HepG2 (cell line): ENCODE measurements around the gene PRUNE1. TPM values are rescaled to one million over a fixed set of nuclear protein-coding genes. Genes with fewer than 3 reads are reported as not detected.

Experiments
- ATF7-NPFF ChIP-seq: sonication (generic); formaldehyde crosslinking; IDR thresholded peaks from 2 replicates; pipeline ENCODE4 v1.8.1; 2023; ENCODE audit warnings: mild to moderate bottlenecking, low read depth, missing genetic modification reagents, moderate library complexity
- CEBPG ChIP-seq: IDR thresholded peaks from 2 replicates; pipeline ENCODE4 v1.6.1; 2016
- FOSL2 ChIP-seq: sonication (generic); formaldehyde crosslinking; IDR thresholded peaks from 2 replicates; pipeline ENCODE4 v1.4.0; 2020; ENCODE audit warnings: missing genetic modification reagents
- MXD4 ChIP-seq: IDR thresholded peaks from 2 replicates; pipeline ENCODE4 v1.6.1; 2016; ENCODE audit warnings: mild to moderate bottlenecking, missing biosample characterization, missing genetic modification reagents
- NFYC ChIP-seq: IDR thresholded peaks from 2 replicates; pipeline ENCODE4 v1.6.1; 2016; ENCODE audit warnings: missing genetic modification reagents, missing compliant biosample characterization
- NR1H2 ChIP-seq: sonication (generic); formaldehyde crosslinking; IDR thresholded peaks from 2 replicates; pipeline ENCODE4 v1.8.1; 2022; ENCODE audit warnings: low read depth, missing genetic modification reagents, borderline replicate concordance
- STAG1 ChIP-seq: sonication (generic); formaldehyde crosslinking; IDR thresholded peaks from 2 replicates; pipeline ENCODE4 v1.4.0; 2020; ENCODE audit warnings: missing genetic modification reagents
- TBX3 ChIP-seq: fragments of 450-650 bp; IDR thresholded peaks from 2 replicates; pipeline ENCODE4 v1.6.1; 2017; ENCODE audit warnings: antibody characterized with exemption, mild to moderate bottlenecking, inconsistent platforms, borderline replicate concordance
- XBP1 ChIP-seq: sonication (generic); formaldehyde crosslinking; IDR thresholded peaks from 2 replicates; pipeline ENCODE4 v1.5.0; 2020; ENCODE audit warnings: missing genetic modification reagents
- ZNF564 ChIP-seq: sonication (generic); formaldehyde crosslinking; IDR thresholded peaks from 2 replicates; pipeline ENCODE4 v1.8.1; 2023; ENCODE audit warnings: mild to moderate bottlenecking, missing genetic modification reagents
- ZNF570 ChIP-seq: sonication (generic); formaldehyde crosslinking; IDR thresholded peaks from 2 replicates; pipeline ENCODE4 v1.4.0; 2020; ENCODE audit warnings: mild to moderate bottlenecking, missing genetic modification reagents, borderline replicate concordance
- polyA plus RNA-seq, 8 experiments: library from polyadenylated mRNA; depleted of rRNA in 3 of 8; stranded (reverse) in 7 of 8; unstranded in 1 of 8; fragments of >200 nt; fragmentation: Illumina TruSeq in 4 of 8; extraction: Trizol in 4 of 8; gene quantifications; 2 replicates each; pipeline versions ENCODE4 v1.2.1 to v1.2.3, GENCODE V29; 2011 to 2016; ENCODE audit warnings: low read depth in 4 of 8, missing spikeins in 1 of 8, mixed read lengths in 1 of 8; ENCODE audit not compliant: insufficient read depth in 1 of 8
- total RNA-seq, 5 experiments: library from RNA; depleted of rRNA; stranded (reverse); fragments of >200 nt; fragmentation: Illumina TruSeq; extraction: Trizol; gene quantifications; 2 replicates each; pipeline ENCODE4 v1.2.3, GENCODE V29; 2016; ENCODE audit warnings: low read depth in 1 of 5
- TF ChIP-seq, protein P1 (sequence below): sonication (generic); formaldehyde crosslinking; IDR thresholded peaks from 2 replicates; pipeline ENCODE4 v1.8.0; 2022; ENCODE audit warnings: low read depth, missing genetic modification reagents
- TF ChIP-seq, protein P2 (sequence below), 2 experiments: sonication (generic) in 1 of 2; formaldehyde crosslinking in 1 of 2; IDR thresholded peaks; 2 replicates each; pipeline versions ENCODE4 v1.4.0 to v1.6.1; 2016 to 2020; ENCODE audit warnings: borderline replicate concordance in 1 of 2, low read depth in 1 of 2, mild to moderate bottlenecking in 1 of 2, missing genetic modification reagents in 1 of 2
- TF ChIP-seq, protein P3 (sequence below): sonication (generic); formaldehyde crosslinking; IDR thresholded peaks from 2 replicates; pipeline ENCODE4 v1.5.0; 2020; ENCODE audit warnings: mild to moderate bottlenecking, missing genetic modification reagents
- TF ChIP-seq, protein P4 (sequence below): sonication (generic); formaldehyde crosslinking; IDR thresholded peaks from 2 replicates; pipeline ENCODE4 v1.9.0; 2021; ENCODE audit warnings: mild to moderate bottlenecking, missing genetic modification reagents

The PRUNE1 gene
- total and polyA plus RNA-seq, 2 of the 13 experiments (the other 11 are each of a cell fraction or from before 2014, with no cell fraction given) = 19.0 to 31.9 TPM

DNA sequence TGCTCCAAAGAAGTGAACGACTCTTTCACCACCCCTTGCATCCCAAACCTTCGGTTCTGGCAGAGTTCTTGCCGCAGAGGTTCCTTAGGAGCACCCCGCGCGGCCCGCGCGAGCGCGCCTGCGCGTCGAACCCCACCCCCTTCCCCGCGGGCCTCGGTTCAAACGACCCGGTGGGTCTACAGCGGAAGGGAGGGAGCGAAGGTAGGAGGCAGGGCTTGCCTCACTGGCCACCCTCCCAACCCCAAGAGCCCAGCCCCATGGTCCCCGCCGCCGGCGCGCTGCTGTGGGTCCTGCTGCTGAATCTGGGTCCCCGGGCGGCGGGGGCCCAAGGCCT, 39.3 kb downstream of the PRUNE1 start, which contains the start of gene C1orf56 (continued):
- TF ChIP-seq ATF7-NPFF (CRISPR knock-in tag) (peak; percentile 14; the same call in 1 of the 2 replicates), TBX3 (no peak), MXD4 (CRISPR knock-in tag) (0 out of 2 replicates have a peak, but pooled peaks have one; percentile 31), STAG1 (CRISPR knock-in tag) (no peak), FOSL2 (CRISPR knock-in tag) (no peak), CEBPG (CRISPR knock-in tag) (0 out of 2 replicates have a peak, but pooled peaks have one; percentile 12), ZNF564 (CRISPR knock-in tag) (peak; percentile 71; the same call in 1 of the 2 replicates), NFYC (CRISPR knock-in tag) (no peak), XBP1 (CRISPR knock-in tag) (no peak), NR1H2 (CRISPR knock-in tag) (no peak), ZNF570 (CRISPR knock-in tag) (no peak)
- TF ChIP-seq, protein P1, sequence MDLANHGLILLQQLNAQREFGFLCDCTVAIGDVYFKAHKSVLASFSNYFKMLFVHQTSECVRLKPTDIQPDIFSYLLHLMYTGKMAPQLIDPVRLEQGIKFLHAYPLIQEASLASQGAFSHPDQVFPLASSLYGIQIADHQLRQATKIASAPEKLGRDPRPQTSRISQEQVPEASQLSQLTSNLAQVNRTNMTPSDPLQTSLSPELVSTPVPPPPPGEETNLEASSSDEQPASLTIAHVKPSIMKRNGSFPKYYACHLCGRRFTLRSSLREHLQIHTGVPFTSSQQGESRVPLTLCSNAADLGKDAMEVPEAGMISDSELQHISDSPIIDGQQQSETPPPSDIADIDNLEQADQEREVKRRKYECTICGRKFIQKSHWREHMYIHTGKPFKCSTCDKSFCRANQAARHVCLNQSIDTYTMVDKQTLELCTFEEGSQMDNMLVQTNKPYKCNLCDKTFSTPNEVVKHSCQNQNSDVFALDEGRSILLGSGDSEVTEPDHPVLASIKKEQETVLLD = no peak
- TF ChIP-seq, protein P2, sequence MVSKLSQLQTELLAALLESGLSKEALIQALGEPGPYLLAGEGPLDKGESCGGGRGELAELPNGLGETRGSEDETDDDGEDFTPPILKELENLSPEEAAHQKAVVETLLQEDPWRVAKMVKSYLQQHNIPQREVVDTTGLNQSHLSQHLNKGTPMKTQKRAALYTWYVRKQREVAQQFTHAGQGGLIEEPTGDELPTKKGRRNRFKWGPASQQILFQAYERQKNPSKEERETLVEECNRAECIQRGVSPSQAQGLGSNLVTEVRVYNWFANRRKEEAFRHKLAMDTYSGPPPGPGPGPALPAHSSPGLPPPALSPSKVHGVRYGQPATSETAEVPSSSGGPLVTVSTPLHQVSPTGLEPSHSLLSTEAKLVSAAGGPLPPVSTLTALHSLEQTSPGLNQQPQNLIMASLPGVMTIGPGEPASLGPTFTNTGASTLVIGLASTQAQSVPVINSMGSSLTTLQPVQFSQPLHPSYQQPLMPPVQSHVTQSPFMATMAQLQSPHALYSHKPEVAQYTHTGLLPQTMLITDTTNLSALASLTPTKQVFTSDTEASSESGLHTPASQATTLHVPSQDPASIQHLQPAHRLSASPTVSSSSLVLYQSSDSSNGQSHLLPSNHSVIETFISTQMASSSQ (IDR thresholded peaks at IDR 0.05; ENCODE audit: low read depth) = no peak
- TF ChIP-seq, protein P2 (CRISPR knock-in tag; IDR thresholded peaks at IDR 0.05; ENCODE audit: borderline replicate concordance) = no peak
- TF ChIP-seq, protein P3, sequence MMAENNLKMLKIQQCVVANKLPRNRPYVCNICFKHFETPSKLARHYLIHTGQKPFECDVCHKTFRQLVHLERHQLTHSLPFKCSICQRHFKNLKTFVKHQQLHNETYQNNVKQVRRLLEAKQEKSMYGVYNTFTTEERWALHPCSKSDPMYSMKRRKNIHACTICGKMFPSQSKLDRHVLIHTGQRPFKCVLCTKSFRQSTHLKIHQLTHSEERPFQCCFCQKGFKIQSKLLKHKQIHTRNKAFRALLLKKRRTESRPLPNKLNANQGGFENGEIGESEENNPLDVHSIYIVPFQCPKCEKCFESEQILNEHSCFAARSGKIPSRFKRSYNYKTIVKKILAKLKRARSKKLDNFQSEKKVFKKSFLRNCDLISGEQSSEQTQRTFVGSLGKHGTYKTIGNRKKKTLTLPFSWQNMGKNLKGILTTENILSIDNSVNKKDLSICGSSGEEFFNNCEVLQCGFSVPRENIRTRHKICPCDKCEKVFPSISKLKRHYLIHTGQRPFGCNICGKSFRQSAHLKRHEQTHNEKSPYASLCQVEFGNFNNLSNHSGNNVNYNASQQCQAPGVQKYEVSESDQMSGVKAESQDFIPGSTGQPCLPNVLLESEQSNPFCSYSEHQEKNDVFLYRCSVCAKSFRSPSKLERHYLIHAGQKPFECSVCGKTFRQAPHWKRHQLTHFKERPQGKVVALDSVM = no peak; the same call in 1 of the 2 replicates
- TF ChIP-seq, protein P4, sequence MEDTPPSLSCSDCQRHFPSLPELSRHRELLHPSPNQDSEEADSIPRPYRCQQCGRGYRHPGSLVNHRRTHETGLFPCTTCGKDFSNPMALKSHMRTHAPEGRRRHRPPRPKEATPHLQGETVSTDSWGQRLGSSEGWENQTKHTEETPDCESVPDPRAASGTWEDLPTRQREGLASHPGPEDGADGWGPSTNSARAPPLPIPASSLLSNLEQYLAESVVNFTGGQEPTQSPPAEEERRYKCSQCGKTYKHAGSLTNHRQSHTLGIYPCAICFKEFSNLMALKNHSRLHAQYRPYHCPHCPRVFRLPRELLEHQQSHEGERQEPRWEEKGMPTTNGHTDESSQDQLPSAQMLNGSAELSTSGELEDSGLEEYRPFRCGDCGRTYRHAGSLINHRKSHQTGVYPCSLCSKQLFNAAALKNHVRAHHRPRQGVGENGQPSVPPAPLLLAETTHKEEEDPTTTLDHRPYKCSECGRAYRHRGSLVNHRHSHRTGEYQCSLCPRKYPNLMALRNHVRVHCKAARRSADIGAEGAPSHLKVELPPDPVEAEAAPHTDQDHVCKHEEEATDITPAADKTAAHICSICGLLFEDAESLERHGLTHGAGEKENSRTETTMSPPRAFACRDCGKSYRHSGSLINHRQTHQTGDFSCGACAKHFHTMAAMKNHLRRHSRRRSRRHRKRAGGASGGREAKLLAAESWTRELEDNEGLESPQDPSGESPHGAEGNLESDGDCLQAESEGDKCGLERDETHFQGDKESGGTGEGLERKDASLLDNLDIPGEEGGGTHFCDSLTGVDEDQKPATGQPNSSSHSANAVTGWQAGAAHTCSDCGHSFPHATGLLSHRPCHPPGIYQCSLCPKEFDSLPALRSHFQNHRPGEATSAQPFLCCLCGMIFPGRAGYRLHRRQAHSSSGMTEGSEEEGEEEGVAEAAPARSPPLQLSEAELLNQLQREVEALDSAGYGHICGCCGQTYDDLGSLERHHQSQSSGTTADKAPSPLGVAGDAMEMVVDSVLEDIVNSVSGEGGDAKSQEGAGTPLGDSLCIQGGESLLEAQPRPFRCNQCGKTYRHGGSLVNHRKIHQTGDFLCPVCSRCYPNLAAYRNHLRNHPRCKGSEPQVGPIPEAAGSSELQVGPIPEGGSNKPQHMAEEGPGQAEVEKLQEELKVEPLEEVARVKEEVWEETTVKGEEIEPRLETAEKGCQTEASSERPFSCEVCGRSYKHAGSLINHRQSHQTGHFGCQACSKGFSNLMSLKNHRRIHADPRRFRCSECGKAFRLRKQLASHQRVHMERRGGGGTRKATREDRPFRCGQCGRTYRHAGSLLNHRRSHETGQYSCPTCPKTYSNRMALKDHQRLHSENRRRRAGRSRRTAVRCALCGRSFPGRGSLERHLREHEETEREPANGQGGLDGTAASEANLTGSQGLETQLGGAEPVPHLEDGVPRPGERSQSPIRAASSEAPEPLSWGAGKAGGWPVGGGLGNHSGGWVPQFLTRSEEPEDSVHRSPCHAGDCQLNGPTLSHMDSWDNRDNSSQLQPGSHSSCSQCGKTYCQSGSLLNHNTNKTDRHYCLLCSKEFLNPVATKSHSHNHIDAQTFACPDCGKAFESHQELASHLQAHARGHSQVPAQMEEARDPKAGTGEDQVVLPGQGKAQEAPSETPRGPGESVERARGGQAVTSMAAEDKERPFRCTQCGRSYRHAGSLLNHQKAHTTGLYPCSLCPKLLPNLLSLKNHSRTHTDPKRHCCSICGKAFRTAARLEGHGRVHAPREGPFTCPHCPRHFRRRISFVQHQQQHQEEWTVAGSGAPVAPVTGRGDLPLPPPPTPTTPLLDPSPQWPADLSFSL (CRISPR knock-in tag) = 0 out of 2 replicates have a peak, but pooled peaks have one; percentile 30
